ENCODE measurements around the gene HPN.
"Not testable (repeated sequence)": the region's sequence is repeated elsewhere in the genome, so short reads cannot be mapped to it uniquely, and the experiment has no call there.

The HPN gene

GRCh38 chr19:35084509-35084762 lies 42.9 kb downstream of the HPN start:
- DNase-seq (ENCODE audit: low spot score) = no peak

- DNase-seq (ENCODE audit: low spot score) = no peak
These were observed 44.4 kb downstream of the HPN start for GRCh38 chr19:35085947-35086346.

GRCh38 chr19:35086455-35086854 lies 44.9 kb downstream of the HPN start:
- DNase-seq (ENCODE audit: low spot score) = no peak

- DNase-seq (ENCODE audit: low spot score) = no peak
These were observed 45.9 kb downstream of the HPN start for GRCh38 chr19:35087393-35087792.

GRCh38 chr19:35088131-35088913 lies 46.8 kb downstream of the HPN start:
- DNase-seq (ENCODE audit: low spot score) = peak; percentile 91

- DNase-seq (ENCODE audit: low spot score) = no peak
These were observed 48.0 kb downstream of the HPN start for GRCh38 chr19:35089554-35089953.

GRCh38 chr19:35090160-35090505 lies 48.6 kb downstream of the HPN start:
- no peak for DNase-seq (ENCODE audit: low spot score)

GRCh38 chr19:35090506-35091214 lies 49.1 kb downstream of the HPN start:
- peak; percentile 90 for DNase-seq (ENCODE audit: low spot score)

- no peak for DNase-seq (ENCODE audit: low spot score)
These were observed 51.9 kb downstream of the HPN start for GRCh38 chr19:35093430-35093829.

GRCh38 chr19:35093941-35094647 lies 52.6 kb downstream of the HPN start:
- DNase-seq (ENCODE audit: low spot score) = no peak

GRCh38 chr19:35094656-35095055 lies 53.1 kb downstream of the HPN start:
- DNase-seq (ENCODE audit: low spot score) = no peak

- DNase-seq (ENCODE audit: low spot score) = no peak
These were observed 54.3 kb downstream of the HPN start for GRCh38 chr19:35095667-35096368.

- DNase-seq (ENCODE audit: low spot score) = no peak
These were observed 57.0 kb downstream of the HPN start for GRCh38 chr19:35098413-35099049.

- no peak for DNase-seq (ENCODE audit: low spot score)
These were observed 57.8 kb downstream of the HPN start for GRCh38 chr19:35099155-35099896.

- DNase-seq (ENCODE audit: low spot score) = no peak
These were observed 58.4 kb downstream of the HPN start for GRCh38 chr19:35099897-35100275.

- no peak for DNase-seq (ENCODE audit: low spot score)
These were observed 59.3 kb downstream of the HPN start for GRCh38 chr19:35100588-35101533.

GRCh38 chr19:35101949-35102348 lies 60.4 kb downstream of the HPN start:
- not testable (repeated sequence) for DNase-seq (ENCODE audit: low spot score)

GRCh38 chr19:35103614-35104013 lies 62.1 kb downstream of the HPN start:
- DNase-seq (ENCODE audit: low spot score) = not testable (repeated sequence)

- no peak for DNase-seq (ENCODE audit: low spot score)
These were observed 62.8 kb downstream of the HPN start for GRCh38 chr19:35104361-35104760.

GRCh38 chr19:35105047-35105410 lies 63.5 kb downstream of the HPN start:
- no peak for DNase-seq (ENCODE audit: low spot score)
